Heart left ventricle (tissue), 13 donors: ENCODE measurements around the gene SMG1.

Experiments used
- CTCF ChIP-seq, 12 donors: fragments of 200-600 bp; sonication (generic) in 4 of 12; IDR thresholded peaks; one replicate each; pipeline versions ENCODE4 v1.5.0 to v1.8.0; 2018 to 2022; ENCODE audit warnings: antibody characterized with exemption in 12 of 12, mild to moderate bottlenecking in 5 of 12
- POLR2A ChIP-seq, 2 donors: fragments of 450-650 bp; IDR thresholded peaks; one replicate each; pipeline ENCODE4 v1.6.1; 2017; ENCODE audit warnings: antibody characterized with exemption in 2 of 2, mild to moderate bottlenecking in 2 of 2, moderate library complexity in 2 of 2
- donor health status: ischemic (EF 13 %, LVEDD 7.1; RV severe dilation, severe dysfunction).
- donor health status: DM: no; HTN: yes; CAD: no.
- donor health status: DM: no; HTN: no; CAD: no.
- donor health status: ischemic (EF 25% LVEDD 6.9; RV normal size, moderate dysfunction).
- donor health status: ischemic (EF 25% LVEDD 5.7; RV mildly dilated, moderate dysfunction).
- donor health status: ischemic (EF 35%, LVEDD 5.7; RV mildly dilated, moderate dysfunction).
- donor health status: nonischemic (EF 11% LVEDD 7.7; RV severe dilation, severe dysfunction).
- donor health status: DM: yes; HTN: yes; CAD: no.
- donor health status: PGD.
- donor health status: ischemic (EF 29% LVEDD 5.4; RV normal size, mild dysfunction).
- donor health status: nonischemic (EF 23%, LVEDD 6.1; RV moderate dilation, normal function).

GRCh38 chr16:18799500-18799899 is 126.7 kb downstream of the SMG1 start:
- TF ChIP-seq POLR2A (IDR thresholded peaks at IDR 0.05) (no peak), CTCF (IDR thresholded peaks at IDR 0.05) (no peak)
